ENCODE measurements around the gene FTO.
"Not testable (repeated sequence)": the region's sequence is repeated elsewhere in the genome, so short reads cannot be mapped to it uniquely, and the experiment has no call there.

The FTO gene

GRCh38 chr16:53872248-53873221, 168.6 kb downstream of the FTO start:
- DNase-seq = no peak

DNA sequence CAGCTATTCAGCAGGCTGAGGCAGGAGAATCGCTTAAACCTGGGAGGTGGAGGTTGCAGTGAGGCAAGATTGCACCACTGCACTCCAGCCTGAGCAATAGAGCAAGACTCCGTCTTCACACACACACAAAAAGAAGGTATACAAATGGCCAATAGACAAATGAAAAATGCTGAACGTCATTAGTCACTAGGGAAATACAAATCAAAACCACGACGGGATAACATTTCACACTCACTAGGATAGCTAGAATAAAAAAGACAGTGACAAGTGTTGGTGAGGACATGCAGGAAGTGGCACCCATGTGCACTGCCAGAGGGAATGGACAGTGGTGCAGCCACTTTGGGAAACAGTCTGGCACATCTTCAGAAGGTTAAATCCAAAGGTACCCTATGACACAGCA, 172.9 kb downstream of the FTO start:
- no peak for DNase-seq

- DNase-seq = no peak
Measured at GRCh38 chr16:53878216-53878615, 174.3 kb downstream of the FTO start.

DNA sequence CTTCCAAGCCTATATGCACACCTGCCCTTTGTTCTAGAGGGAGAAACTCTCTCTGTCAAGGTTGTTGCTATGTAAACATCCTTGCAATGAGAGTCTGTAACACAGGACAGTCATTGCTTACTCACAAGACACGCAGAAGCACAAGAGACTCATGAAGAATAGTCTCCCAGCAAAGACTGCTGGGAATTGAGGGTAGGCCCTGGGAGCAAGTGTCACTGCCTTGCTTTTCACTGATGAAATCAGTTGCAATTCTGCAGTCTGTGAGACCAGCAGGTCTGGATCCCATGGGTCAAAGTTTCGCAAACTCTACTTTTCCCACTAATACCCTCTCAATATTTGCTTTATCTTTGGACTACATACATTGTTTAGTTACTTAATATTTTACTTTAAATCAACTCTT, 177.4 kb downstream of the FTO start:
- no peak for DNase-seq

DNA sequence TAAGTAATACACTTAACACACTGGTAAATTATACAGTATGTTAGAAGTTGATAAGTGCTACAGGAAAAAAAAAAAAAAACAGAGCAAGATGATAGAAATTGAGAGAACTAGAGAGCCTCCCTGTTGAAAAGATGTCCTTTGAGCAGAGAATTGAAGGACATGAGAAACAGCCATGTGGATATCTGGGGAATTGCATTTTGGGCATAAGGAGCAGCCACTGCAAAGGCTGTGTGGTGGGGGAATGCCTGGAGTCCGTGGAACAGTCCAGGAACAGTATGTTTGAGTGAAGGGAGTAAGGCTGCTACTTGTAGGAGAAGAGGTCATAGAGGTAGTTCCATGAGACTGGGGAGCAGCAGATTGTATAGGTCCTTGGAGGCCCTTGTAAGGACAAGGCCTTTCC, 178.4 kb downstream of the FTO start:
- DNase-seq = no peak

DNA sequence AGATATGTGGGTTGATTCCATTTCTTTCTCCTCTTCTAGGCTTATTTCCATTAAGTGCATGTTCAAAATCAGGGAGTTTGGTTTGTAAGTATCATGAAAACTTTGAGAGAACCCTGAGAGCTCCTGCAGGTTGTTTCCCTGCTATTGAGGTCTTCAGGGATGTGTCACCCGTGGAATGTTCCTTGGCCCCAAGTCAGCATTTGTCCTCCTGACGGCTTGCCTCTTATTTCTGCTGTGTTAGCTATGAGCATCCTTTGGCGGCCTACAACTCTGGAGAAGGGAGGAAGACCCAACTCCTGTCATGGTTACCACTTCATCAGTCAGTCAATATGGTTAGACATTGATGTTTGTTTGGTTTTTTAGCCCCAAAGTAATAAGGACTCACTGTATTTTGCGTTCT, 180.8 kb downstream of the FTO start:
- DNase-seq = no peak

- no peak for DNase-seq
Measured at GRCh38 chr16:53886482-53887378, 182.8 kb downstream of the FTO start.

- DNase-seq = no peak
Measured at GRCh38 chr16:53888222-53888621, 184.3 kb downstream of the FTO start.

DNA sequence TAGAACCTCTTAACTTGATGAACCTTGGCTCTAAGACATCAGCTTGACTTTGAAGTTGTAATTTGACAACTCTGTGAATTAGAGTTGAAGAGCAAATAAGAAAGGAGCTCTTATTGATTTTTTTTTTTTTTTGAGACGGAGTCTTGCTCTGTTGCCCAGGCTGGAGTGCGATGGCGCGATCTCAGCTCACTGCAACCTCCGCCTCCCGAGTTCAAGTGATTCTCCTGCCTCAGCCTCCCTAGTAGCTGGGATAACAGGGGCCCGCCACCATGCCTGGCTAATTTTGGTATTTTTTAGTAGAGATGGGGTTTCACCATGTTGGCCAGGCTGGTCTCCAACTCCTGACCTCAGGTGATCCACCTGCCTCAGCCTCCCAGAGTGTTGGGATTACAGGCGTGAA, 186.9 kb downstream of the FTO start:
- DNase-seq = not testable (repeated sequence)

DNA sequence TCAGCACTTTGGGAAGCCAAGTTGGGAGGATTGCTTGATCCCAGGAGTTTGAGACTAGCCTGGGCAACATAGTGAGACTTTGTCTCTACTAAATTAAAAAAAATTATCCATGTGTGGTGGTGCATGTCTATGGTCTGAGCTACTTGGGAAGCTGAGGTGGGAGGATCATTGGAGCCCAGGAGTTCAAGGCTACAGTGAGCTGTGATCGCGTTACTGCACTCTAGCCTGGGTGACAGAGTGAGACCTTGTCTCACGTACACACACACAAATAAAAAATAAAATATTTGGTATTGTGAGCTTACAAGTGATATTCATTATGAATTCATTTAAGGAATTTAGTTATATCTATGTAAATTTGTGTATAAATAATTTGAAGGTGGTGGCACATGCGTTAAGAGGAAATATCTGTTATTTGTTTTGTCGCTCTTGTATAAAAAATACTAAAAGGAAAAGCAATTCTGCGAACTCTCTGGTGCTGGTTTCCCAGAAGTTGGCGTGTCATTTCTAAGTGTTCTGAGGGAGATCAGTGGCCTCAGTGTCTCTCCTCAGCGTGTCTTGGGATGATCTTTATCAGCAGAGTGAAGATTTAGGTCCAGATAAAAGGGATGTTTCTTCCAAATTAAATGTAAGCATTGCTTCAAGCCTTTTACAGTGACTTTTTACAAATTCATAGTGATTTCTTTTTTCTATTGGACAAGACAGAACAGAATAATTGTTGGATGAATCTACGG, 187.6 kb downstream of the FTO start:
- DNase-seq = no peak

- peak; percentile 8 for DNase-seq
Measured at GRCh38 chr16:53892155-53892554, 188.2 kb downstream of the FTO start.

DNA sequence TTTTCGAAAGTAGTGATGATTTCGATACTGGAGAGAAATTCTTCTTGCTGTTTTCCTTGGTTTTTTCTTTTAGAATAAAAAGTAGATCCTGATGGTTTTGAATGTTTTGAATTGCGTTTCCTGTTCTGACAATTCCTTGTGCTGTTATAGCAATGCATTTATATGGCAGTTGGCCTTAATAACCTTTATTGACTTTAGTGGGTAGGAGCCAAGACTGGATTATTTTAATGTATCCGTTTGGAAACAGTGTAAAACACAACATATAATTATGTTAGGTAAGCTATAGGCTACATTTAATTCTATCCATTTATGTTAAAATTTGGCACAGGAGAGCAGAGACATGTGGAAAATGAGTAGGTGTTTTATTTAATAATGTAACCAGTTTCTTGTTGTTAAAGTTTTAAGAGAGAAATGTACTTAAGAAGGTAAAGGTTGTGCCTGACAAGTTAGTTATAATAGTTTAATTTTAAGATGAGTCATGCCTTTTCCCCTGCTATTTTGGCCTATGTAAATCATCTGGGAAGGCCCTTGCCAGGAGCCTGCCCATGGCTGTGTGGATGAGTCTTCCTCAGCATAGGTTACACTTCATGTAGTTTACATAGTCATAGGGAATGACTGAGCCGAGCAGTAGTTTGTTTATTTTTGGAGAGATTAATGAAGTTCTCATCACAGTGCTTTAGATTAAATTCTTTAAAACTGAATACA, 189.9 kb downstream of the FTO start:
- no peak for DNase-seq

DNA sequence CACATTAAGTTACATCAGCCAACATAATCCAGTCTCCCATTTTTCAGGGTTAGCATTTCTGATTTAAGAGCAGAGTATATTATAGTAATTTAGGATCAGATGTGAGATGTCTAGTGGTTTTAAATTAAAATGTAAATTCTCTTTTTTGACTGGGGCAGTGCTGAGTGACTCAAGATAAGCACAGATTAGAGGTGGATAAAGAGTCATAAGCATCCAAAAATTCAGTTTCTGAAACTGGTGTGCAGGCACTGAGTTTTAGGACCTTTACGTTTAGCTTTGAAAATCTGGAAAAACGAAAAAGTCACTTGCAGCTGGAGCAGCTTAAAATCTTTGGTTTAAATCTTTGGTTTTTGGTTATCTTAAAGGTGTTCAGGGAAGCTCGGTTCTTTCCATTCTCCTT, 190.7 kb downstream of the FTO start:
- no peak for DNase-seq

- DNase-seq = no peak
Measured at GRCh38 chr16:53895433-53895832, 191.5 kb downstream of the FTO start.

DNA sequence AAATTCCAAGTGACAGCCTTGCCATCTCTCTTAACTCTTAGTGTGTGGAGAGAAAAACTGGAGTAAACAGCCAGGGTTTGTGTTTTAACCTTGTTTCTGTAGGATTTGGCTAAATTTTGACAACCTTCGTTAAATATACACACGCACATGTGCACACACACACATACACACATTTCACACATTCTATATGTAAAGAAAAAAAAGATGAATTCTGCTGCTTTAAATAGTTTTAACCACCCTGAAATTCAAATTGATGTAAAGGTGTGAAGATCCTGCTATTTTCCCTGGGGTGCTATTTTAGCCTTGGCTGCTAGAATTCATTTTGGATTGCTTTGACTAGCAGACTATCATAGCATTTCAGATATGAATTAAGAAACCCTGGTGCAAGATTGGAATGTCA, 191.9 kb downstream of the FTO start:
- no peak for DNase-seq

DNA sequence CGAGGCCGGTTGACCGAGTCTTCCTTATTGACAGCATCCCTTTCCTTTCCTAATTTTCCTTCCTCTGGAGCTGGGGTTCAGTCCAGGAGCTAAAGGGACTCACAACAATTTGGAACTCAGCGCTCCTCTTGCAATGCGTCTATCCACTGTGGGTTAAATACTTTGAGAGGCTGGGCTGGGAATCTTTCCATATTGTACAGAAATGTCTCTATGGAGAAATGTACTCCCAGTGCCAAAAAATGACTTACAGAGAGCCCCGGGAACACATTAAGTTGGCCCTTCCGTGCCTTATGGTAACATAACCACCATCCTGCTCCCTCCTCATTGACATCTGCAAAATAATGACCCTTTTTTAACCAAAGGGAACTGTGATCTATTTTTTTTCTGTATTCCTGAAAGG, 192.8 kb downstream of the FTO start:
- DNase-seq = no peak

- no peak for DNase-seq
Measured at GRCh38 chr16:53898993-53899392, 195.0 kb downstream of the FTO start.

- DNase-seq = no peak
Measured at GRCh38 chr16:53899431-53899830, 195.5 kb downstream of the FTO start.

DNA sequence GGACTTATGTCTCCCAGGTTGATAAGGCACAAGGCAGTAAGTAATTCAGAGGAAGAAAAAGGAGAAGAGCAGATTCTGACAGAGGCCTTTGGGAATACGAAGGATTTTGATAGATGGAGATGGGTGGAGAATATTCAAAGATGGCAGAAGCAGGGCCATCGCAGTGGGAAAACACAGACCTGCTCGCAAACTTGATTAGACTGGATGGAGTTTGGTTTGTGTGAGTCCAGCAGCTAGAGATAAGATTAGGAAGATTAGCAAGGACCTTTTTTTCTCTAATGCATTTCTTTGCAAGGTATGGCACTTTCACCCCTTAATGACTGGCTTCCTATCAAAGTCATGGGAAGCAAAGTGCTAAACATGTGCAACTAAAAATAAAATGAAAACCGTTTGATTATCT, 196.7 kb downstream of the FTO start:
- no peak for DNase-seq

DNA sequence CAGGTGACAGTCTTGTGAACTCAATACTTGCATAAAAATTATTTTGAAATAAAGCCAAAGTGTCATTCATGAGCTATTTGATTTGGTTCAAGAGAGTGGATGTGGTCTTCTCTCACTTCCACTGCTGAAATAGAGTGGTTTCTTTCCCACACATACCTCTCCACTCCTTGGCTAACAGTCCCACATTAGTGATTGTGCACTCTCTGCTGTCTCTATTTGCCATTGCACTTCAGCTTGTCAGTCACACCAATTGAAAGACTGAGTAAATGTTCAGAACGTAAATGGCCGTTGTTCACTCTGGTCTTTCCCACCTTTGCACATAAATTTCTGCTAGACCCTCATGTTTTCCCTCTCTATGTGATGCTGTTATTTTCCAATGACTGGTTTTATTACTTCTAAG, 197.5 kb downstream of the FTO start:
- no peak for DNase-seq

DNA sequence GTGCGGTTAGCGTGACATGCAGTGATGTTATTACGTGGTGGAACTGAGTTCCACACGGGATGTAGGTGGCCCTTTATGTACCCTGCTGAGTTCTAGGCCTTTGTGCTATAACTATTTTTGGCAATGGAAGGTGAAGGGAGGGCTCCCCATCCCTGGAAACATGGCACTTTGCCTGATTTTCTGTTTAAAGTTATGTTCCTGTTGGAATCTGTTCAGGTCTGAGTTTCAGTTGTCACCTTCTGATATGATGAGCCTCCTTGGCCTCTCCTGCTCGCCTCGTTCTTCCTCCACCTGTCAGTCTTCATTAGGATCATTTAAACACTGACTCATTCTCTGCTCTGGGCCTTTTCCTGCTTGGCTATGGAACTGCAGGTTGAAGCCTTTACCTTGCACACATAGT, 200.6 kb downstream of the FTO start:
- DNase-seq = no peak

GRCh38 chr16:53905028-53905427, 201.1 kb downstream of the FTO start:
- no peak for DNase-seq

DNA sequence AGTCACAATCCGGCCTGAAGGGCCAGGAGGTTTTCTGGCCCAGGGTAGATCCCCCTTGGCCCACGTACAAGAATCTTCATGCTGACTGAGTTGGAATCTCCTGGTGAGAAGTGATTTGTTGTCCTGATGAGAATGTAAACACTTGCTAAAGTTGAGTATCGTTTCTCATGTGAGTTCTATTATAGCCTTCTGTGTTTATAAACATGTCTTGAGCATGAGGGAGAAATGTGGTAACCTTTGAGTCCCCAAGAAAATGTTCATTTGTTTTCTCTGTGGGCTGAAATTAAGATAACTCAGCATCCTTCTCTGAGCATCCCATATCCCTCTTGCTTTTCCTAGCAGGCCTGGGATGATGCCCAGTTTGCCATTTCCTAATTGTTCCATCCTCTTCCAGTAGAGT, 204.8 kb downstream of the FTO start:
- no peak for DNase-seq

Measured in NCI-H2029 (cell line).